Astrocyte of the cerebellum (primary cell): ENCODE measurements around the gene LY86.

Experiments used
- DNase-seq: peaks from one replicate; pipeline ENCODE4 v3.0.0-alpha.2; 2011; ENCODE audit warnings: low read depth
- H3K4me3 ChIP-seq: 2 replicates; pipeline ENCODE4 v1.5.1; 2011; ENCODE audit warnings: mild to moderate bottlenecking, low read depth, low read length, moderate library complexity
- CTCF ChIP-seq: IDR thresholded peaks from 2 replicates; pipeline ENCODE4 v1.5.1; 2012; ENCODE audit warnings: low read length, low read depth, moderate library complexity, mild to moderate bottlenecking; ENCODE audit errors: missing control alignments
- in situ Hi-C: cut with HindIII; loops from 2 replicates; pipeline ENCODE4 v1.10.0; 2017; ENCODE audit warnings: low sequenced_read_pairs

Gene LY86

GRCh38 chr6:6586671-6587526, 1.6 kb upstream of the LY86 start:
- H3K4me3 ChIP-seq: no peak overlapping the region
- in situ Hi-C loops: no loop called here
- no peak for TF ChIP-seq CTCF
- no peak for DNase-seq

GRCh38 chr6:6587696-6588063, 840 bp upstream of the LY86 start:
- in situ Hi-C loops: no loop called here

GRCh38 chr6:6588924-6589709, 597 bp downstream of the LY86 start:
- in situ Hi-C loops: no loop called here
- no peak overlapping the region for H3K4me3 ChIP-seq
- no peak for DNase-seq
- TF ChIP-seq CTCF: no peak

More at GRCh38 chr6:6587696-6588063, 840 bp upstream of the LY86 start:
- H3K4me3 ChIP-seq: no peak overlapping the region
- TF ChIP-seq CTCF: no peak
- no peak for DNase-seq

- no peak for DNase-seq
- in situ Hi-C loops: no loop called here
- no peak overlapping the region for H3K4me3 ChIP-seq
- TF ChIP-seq CTCF: no peak
These were observed 2.0 kb downstream of the LY86 start for GRCh38 chr6:6590530-6590929.

GRCh38 chr6:6591778-6592465, 3.4 kb downstream of the LY86 start:
- no peak for DNase-seq

More at GRCh38 chr6:6591778-6592465, 3.4 kb downstream of the LY86 start:
- in situ Hi-C loops: no loop called here
- H3K4me3 ChIP-seq: no peak overlapping the region
- TF ChIP-seq CTCF: no peak
